Measurements from ENCODE around the gene ABLIM3. TPM values are rescaled to one million over a fixed set of nuclear protein-coding genes. Genes with fewer than 3 reads are reported as not detected.

Gene ABLIM3
- total and polyA plus RNA-seq, 2 experiments from 2014 or later: 7.3 to 7.8 TPM

DNA sequence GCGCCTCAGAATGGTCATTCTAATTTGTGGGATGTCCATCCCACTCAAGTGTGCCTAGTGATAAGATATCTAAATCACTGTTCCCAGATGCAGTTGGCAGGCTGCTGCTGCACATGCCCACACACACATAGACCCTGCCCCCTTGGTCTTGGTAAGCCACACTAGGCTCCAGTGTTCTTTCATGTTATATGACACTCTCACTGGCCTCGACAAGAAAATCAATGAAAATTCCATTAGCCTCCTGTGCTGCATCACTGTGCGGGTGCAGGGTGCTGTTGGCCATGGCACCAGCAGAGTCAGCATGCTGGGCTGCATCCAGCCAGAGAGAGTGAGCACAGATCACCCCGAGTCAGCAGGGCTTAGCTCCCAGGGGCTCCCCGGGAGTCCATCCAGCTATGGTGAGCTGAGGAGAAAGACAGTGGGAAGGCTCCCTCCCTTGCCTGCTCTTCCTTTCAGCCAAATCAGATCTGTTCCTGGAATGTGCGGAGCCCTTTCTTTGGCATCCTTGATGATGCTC lies 59.9 kb downstream of the ABLIM3 start:
- Histone ChIP-seq H3K4me2 (no peak overlapping the region), H3K9me3 (ENCODE audit: low read depth) (no peaks in the 10 kb centered on the region), H3K79me2 (no peaks in the 10 kb centered on the region), H3K9me2 (replicated peaks; ENCODE audit: insufficient read depth) (no peaks in the 10 kb centered on the region), H3K4me3 (no peak overlapping the region), H2AFZ (no peak overlapping the region), H3K4me1 (ENCODE audit: insufficient read depth) (no peaks in the 10 kb centered on the region), H3K36me3 (replicated peaks; ENCODE audit: insufficient read depth, low read depth) (no peaks in the 10 kb centered on the region), H4K20me1 (ENCODE audit: insufficient read depth, poor library complexity, severe bottlenecking) (no peaks in the 10 kb centered on the region), H3K27ac (no peak overlapping the region), H3K27me3 (peaks cover 3% of the 10 kb centered on the region)
- no peak for DNase-seq (ENCODE audit: low spot score)
- no peak for TF ChIP-seq EZH2phosphoT487 (IDR thresholded peaks at IDR 0.05; ENCODE audit: low read depth, severe bottlenecking, unreplicated experiment)
- 72% methylated on average over 6 of the region's 6 CpGs for WGBS (ENCODE audit: low lambda C conversion rate, missing lambda C conversion rate)

DNA sequence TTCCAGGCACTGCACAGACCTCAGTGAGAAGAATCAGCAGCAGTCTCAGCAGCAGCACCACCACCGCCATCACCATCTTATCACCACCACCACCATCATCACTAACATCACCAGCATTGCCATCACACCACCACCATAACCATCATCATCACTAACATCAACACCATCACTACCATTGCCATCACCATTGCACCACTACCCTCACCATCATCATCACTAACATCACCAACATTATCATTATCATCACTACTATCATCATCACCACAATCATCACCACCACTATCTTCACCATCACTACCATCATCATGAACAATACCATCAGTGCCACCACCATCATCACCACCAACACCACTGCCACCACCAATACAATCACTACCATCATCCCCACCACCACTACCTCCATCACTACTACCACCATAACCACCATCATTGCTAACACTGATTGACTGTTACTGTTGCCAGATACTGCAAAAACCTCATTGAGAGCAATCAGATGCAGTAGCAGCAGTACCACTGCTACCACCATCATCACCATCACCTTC lies 61.7 kb downstream of the ABLIM3 start:
- Histone ChIP-seq H3K4me2 (no peak overlapping the region), H3K4me1 (ENCODE audit: insufficient read depth) (no peaks in the 10 kb centered on the region), H3K79me2 (no peaks in the 10 kb centered on the region), H3K36me3 (replicated peaks; ENCODE audit: insufficient read depth, low read depth) (no peaks in the 10 kb centered on the region), H3K9me2 (replicated peaks; ENCODE audit: insufficient read depth) (no peaks in the 10 kb centered on the region), H3K9me3 (ENCODE audit: low read depth) (no peaks in the 10 kb centered on the region), H3K27ac (no peak overlapping the region), H4K20me1 (ENCODE audit: insufficient read depth, poor library complexity, severe bottlenecking) (no peaks in the 10 kb centered on the region), H3K27me3 (no peaks in the 10 kb centered on the region), H3K4me3 (no peak overlapping the region), H2AFZ (no peak overlapping the region)
- 100% methylated on average over 1 of the region's 1 CpG for WGBS (ENCODE audit: low lambda C conversion rate, missing lambda C conversion rate)
- TF ChIP-seq EZH2 (IDR thresholded peaks at IDR 0.05; ENCODE audit: borderline replicate concordance): no peak
- DNase-seq (ENCODE audit: low spot score): no peak

DNA sequence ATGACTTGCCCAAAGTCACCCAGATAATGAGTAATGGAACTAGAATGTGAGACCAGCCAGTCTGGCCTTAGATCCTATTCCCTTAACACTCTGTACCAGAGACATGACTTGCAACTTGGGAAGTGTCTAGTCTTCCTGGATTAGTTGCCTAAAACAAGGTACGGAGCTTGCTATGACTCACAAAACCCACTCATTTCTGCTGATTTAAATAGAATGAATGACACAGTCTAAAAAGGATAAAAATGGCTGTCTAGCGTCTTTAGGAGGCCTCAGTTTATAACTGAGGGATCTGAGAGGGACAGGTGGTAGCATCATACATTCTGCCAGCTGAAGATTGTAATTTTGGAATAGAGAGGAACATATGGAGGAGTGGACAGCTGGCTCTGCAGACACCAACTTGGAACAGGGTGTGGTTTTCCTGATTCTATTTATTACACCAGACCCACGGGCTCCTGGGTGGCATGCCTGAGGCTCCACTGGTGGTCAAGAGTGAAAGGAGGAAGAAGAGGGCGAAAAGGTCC lies 62.7 kb downstream of the ABLIM3 start:
- no peaks in the 10 kb centered on the region for H3K79me2 ChIP-seq

DNA sequence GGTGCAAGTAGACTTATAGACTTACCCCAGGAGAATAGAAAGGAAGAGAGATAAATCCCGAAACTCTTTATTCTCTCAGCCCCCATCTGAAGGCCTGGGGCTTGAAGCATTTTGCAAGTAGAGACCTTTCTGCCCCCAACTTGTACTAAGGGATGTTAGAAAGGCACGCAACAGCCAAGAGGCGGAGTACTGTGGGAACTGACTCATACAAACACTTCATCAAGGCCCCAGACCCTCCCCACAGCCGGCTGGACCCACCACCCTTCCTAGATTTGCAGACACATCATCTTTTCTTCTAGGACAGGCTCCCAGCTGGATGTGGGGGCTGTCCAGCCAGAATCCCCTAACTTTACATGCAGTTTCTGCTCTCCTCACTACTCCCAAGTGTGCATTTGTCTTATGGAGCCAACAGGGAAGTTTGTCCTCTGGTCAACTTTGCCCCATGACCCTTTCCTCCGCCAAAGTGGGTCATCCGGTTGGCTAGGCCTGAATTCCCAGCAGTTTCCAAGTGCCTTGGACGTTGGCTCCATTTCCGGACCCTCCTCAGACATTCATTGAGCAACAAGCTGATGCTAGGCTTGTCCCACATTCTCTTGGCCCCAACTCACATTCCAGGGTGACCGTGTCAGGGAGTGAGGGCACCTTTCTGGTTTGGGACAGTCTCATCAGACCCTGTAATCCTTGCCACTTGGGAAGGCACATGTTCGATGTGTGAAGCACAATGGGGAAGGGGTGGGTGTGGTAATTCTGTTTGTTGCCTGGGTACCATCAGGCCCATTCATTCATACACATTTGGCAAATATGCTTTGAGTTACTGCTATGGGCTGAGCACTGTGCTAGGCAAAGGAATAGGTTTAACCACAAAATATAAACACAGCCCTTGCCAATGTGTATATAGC lies 64.6 kb downstream of the ABLIM3 start:
- DNase-seq (ENCODE audit: low spot score): no peak
- Histone ChIP-seq H3K4me3 (no peak overlapping the region), H3K9me3 (ENCODE audit: low read depth) (no peaks in the 10 kb centered on the region), H3K27me3 (no peaks in the 10 kb centered on the region), H3K9me2 (replicated peaks; ENCODE audit: insufficient read depth) (no peaks in the 10 kb centered on the region), H3K36me3 (replicated peaks; ENCODE audit: insufficient read depth, low read depth) (no peaks in the 10 kb centered on the region), H3K4me1 (ENCODE audit: insufficient read depth) (no peaks in the 10 kb centered on the region), H3K27ac (no peak overlapping the region), H3K79me2 (no peaks in the 10 kb centered on the region), H2AFZ (no peak overlapping the region), H4K20me1 (ENCODE audit: insufficient read depth, poor library complexity, severe bottlenecking) (no peaks in the 10 kb centered on the region), H3K4me2 (no peak overlapping the region)
- TF ChIP-seq EZH2 (IDR thresholded peaks at IDR 0.05; ENCODE audit: borderline replicate concordance): no peak
- TF ChIP-seq, protein P1, sequence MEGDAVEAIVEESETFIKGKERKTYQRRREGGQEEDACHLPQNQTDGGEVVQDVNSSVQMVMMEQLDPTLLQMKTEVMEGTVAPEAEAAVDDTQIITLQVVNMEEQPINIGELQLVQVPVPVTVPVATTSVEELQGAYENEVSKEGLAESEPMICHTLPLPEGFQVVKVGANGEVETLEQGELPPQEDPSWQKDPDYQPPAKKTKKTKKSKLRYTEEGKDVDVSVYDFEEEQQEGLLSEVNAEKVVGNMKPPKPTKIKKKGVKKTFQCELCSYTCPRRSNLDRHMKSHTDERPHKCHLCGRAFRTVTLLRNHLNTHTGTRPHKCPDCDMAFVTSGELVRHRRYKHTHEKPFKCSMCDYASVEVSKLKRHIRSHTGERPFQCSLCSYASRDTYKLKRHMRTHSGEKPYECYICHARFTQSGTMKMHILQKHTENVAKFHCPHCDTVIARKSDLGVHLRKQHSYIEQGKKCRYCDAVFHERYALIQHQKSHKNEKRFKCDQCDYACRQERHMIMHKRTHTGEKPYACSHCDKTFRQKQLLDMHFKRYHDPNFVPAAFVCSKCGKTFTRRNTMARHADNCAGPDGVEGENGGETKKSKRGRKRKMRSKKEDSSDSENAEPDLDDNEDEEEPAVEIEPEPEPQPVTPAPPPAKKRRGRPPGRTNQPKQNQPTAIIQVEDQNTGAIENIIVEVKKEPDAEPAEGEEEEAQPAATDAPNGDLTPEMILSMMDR (IDR thresholded peaks at IDR 0.05; ENCODE audit: poor library complexity): no peak
- no peak for TF ChIP-seq EZH2phosphoT487 (IDR thresholded peaks at IDR 0.05; ENCODE audit: low read depth, severe bottlenecking, unreplicated experiment)
- whole genome bisulfite sequencing (ENCODE audit: low lambda C conversion rate, missing lambda C conversion rate): 87% methylated on average over 10 of the region's 10 CpGs

More for the DNA sequence above, 62.7 kb downstream of the ABLIM3 start:
- no peak for DNase-seq (ENCODE audit: low spot score)
- no peak overlapping the region for H2AFZ ChIP-seq
- no peaks in the 10 kb centered on the region for H3K36me3 ChIP-seq (replicated peaks; ENCODE audit: insufficient read depth, low read depth)
- WGBS (ENCODE audit: low lambda C conversion rate, missing lambda C conversion rate): 71% methylated on average over 4 of the region's 4 CpGs
- H3K4me2 ChIP-seq: no peak overlapping the region
- H3K27ac ChIP-seq: no peak overlapping the region
- H4K20me1 ChIP-seq (ENCODE audit: insufficient read depth, poor library complexity, severe bottlenecking): no peaks in the 10 kb centered on the region
- H3K4me1 ChIP-seq (ENCODE audit: insufficient read depth): no peaks in the 10 kb centered on the region
- H3K4me3 ChIP-seq: no peak overlapping the region
- no peak for TF ChIP-seq EZH2 (IDR thresholded peaks at IDR 0.05; ENCODE audit: borderline replicate concordance)
- H3K27me3 ChIP-seq: no peaks in the 10 kb centered on the region
- no peaks in the 10 kb centered on the region for H3K9me3 ChIP-seq (ENCODE audit: low read depth)
- no peaks in the 10 kb centered on the region for H3K9me2 ChIP-seq (replicated peaks; ENCODE audit: insufficient read depth)

Data from hepatocyte (in vitro differentiated cells).